HEK293 (cell line): Measurements from ENCODE around the gene P2RX6.

ENCODE experiments used
- CTCF ChIP-seq: fragments of 450-650 bp; formaldehyde crosslinking; IDR thresholded peaks from 2 replicates; pipeline ENCODE4 v1.5.1; 2016; ENCODE audit warnings: missing biosample characterization, missing genetic modification characterization
- HIC1 ChIP-seq: fragments of 450-650 bp; formaldehyde crosslinking; IDR thresholded peaks from 2 replicates; pipeline ENCODE4 v1.5.1; 2016; ENCODE audit warnings: missing biosample characterization, missing genetic modification characterization
- MYNN ChIP-seq: fragments of 450-650 bp; formaldehyde crosslinking; IDR thresholded peaks from 2 replicates; pipeline ENCODE4 v1.5.1; 2016; ENCODE audit warnings: missing biosample characterization, missing genetic modification characterization, borderline replicate concordance
- PATZ1 ChIP-seq: fragments of 450-650 bp; formaldehyde crosslinking; IDR thresholded peaks from 2 replicates; pipeline ENCODE4 v1.5.1; 2016; ENCODE audit warnings: missing biosample characterization, missing genetic modification characterization
- PRDM1 ChIP-seq: fragments of 450-650 bp; formaldehyde crosslinking; IDR thresholded peaks from 2 replicates; pipeline ENCODE4; 2016; ENCODE audit warnings: missing biosample characterization, missing genetic modification characterization
- SALL2 ChIP-seq: fragments of 450-650 bp; formaldehyde crosslinking; IDR thresholded peaks from 2 replicates; pipeline ENCODE4 v1.5.0; 2017; ENCODE audit warnings: missing biosample characterization, mild to moderate bottlenecking, missing genetic modification characterization, borderline replicate concordance
- YY1 ChIP-seq: fragments of 450-650 bp; formaldehyde crosslinking; IDR thresholded peaks from 2 replicates; pipeline ENCODE4 v1.5.1; 2018; ENCODE audit warnings: missing biosample characterization, missing genetic modification characterization
- ZBTB11 ChIP-seq: fragments of 450-650 bp; formaldehyde crosslinking; conservative IDR thresholded peaks from 2 replicates; pipeline ENCODE4 v1.5.1; 2016; ENCODE audit warnings: low read depth, missing biosample characterization, missing genetic modification characterization
- ZBTB21 ChIP-seq: fragments of 450-650 bp; formaldehyde crosslinking; IDR thresholded peaks from 2 replicates; pipeline ENCODE4 v1.5.1; 2017; ENCODE audit warnings: missing biosample characterization, missing genetic modification characterization
- ZNF10 ChIP-seq: fragments of 450-650 bp; formaldehyde crosslinking; IDR thresholded peaks from 2 replicates; pipeline ENCODE4 v1.5.1; 2017; ENCODE audit warnings: missing biosample characterization, missing genetic modification characterization
- ZNF239 ChIP-seq: fragments of 450-650 bp; formaldehyde crosslinking; IDR thresholded peaks from 2 replicates; pipeline ENCODE4 v1.5.1; 2016; ENCODE audit warnings: missing biosample characterization, missing genetic modification characterization
- ZNF510 ChIP-seq: fragments of 450-650 bp; formaldehyde crosslinking; IDR thresholded peaks from 2 replicates; pipeline ENCODE4 v1.5.1; 2018; ENCODE audit warnings: mild to moderate bottlenecking, missing genetic modification characterization, missing biosample characterization; ENCODE audit not compliant: insufficient replicate concordance
- ZNF707 ChIP-seq: fragments of 450-650 bp; formaldehyde crosslinking; IDR thresholded peaks from 2 replicates; pipeline ENCODE4 v1.5.1; 2016; ENCODE audit warnings: missing biosample characterization, missing genetic modification characterization
- ZNF791 ChIP-seq: fragments of 450-650 bp; formaldehyde crosslinking; IDR thresholded peaks from 2 replicates; pipeline ENCODE4 v1.5.1; 2016; ENCODE audit warnings: missing biosample characterization, missing genetic modification characterization

GRCh38 chr22:20999350-21000206, 15.4 kb upstream of the P2RX6 start:
- TF ChIP-seq ZNF239 (tag by site-specific recombination) (no peak), CTCF (no peak), ZNF510 (tag by site-specific recombination) (no peak), HIC1 (tag by site-specific recombination) (peak; percentile 47; the same call in 1 of the 2 replicates), ZBTB21 (tag by site-specific recombination) (no peak), PATZ1 (tag by site-specific recombination) (no peak), ZBTB11 (tag by site-specific recombination) (no peak), ZNF707 (tag by site-specific recombination) (no peak), MYNN (tag by site-specific recombination) (no peak), ZNF791 (tag by site-specific recombination) (no peak), YY1 (tag by site-specific recombination) (no peak), SALL2 (no peak), PRDM1 (tag by site-specific recombination) (no peak), ZNF10 (tag by site-specific recombination) (no peak)
